MCF 10A (cell line): ENCODE data around the gene COBL. TPM values are rescaled to one million over a fixed set of nuclear protein-coding genes. Genes with fewer than 3 reads are reported as not detected.

Source experiments
- BruUV-seq: library from RNA; stranded (reverse); fragments of 400-500 nt; replicated peaks from 2 replicates; lab custom pipeline; 2021; lab: Mats Ljungman, UMichigan
- CTCF ChIA-PET: fragments of 300-600 bp; sonication (Branson Sonifier 250); formaldehyde crosslinking; extraction: SDS; loops from one replicate; lab custom pipeline; 2021; ENCODE audit warnings: antibody characterized with exemption, inconsistent platforms; lab: Yijun Ruan, JAX
- POLR2A ChIA-PET: fragments of 300-600, 350-650 bp; sonication (Branson Sonifier 250); formaldehyde crosslinking; extraction: SDS; loops from one replicate; lab custom pipeline; 2020; ENCODE audit warnings: antibody characterized with exemption, inconsistent platforms; lab: Yijun Ruan, JAX
- DNase-seq: peaks from one replicate; pipeline ENCODE4 v3.0.0-alpha.2; 2018; ENCODE audit not compliant: unreplicated experiment
- H3K27ac Mint-ChIP-seq: one replicate; pipeline ENCODE4 v1.8.0; 2022; ENCODE audit warnings: mild to moderate bottlenecking, low read depth, mixed read lengths; ENCODE audit not compliant: unreplicated experiment
- H3K27me3 Mint-ChIP-seq: one replicate; pipeline ENCODE4 v1.8.0; 2022; ENCODE audit warnings: mixed read lengths; ENCODE audit not compliant: insufficient read depth, unreplicated experiment
- H3K36me3 Mint-ChIP-seq: one replicate; pipeline ENCODE4 v1.8.0; 2022; ENCODE audit warnings: mild to moderate bottlenecking, moderate library complexity, mixed read lengths; ENCODE audit not compliant: insufficient read depth, unreplicated experiment
- H3K4me1 Mint-ChIP-seq: one replicate; pipeline ENCODE4 v1.8.0; 2022; ENCODE audit warnings: mixed read lengths; ENCODE audit not compliant: insufficient read depth, unreplicated experiment
- H3K4me3 Mint-ChIP-seq: one replicate; pipeline ENCODE4 v1.8.0; 2022; ENCODE audit warnings: mild to moderate bottlenecking, moderate library complexity, mixed read lengths; ENCODE audit not compliant: unreplicated experiment
- H3K9me3 Mint-ChIP-seq: one replicate; pipeline ENCODE4 v1.8.0; 2022; ENCODE audit warnings: mixed read lengths; ENCODE audit not compliant: unreplicated experiment
- CTCF ChIP-seq: fragments of 200-600 bp; IDR thresholded peaks from one replicate; pipeline ENCODE4 v1.8.0; 2022; ENCODE audit warnings: antibody characterized with exemption, mild to moderate bottlenecking; ENCODE audit not compliant: unreplicated experiment
- intact Hi-C: fragments of 100-400 bp; cut with micrococcal nuclease; formaldehyde crosslinking; loops from 2 replicates; pipeline ENCODE4 v1.14.1; 2022
- total RNA-seq: library from RNA; stranded (reverse); gene quantifications from 2 replicates; pipeline ENCODE4 v1.2.3, GENCODE V29; 2022

Gene COBL
- total RNA-seq, 1 experiment from 2014 or later, result 12.3 TPM

- Mint-ChIP-seq H3K36me3 (peaks cover 5% of the 10 kb centered on the region), H3K9me3 (no peaks in the 10 kb centered on the region), H3K4me1 (peaks cover 7% of the 10 kb centered on the region), H3K27ac (no peak overlapping the region), H3K27me3 (no peaks in the 10 kb centered on the region), H3K4me3 (no peak overlapping the region)
- TF ChIP-seq CTCF, result no peak
- BruUV-seq, result no TSS peak
- CTCF ChIA-PET, result interaction anchor here (0.8 to 1.1 kb wide), 2 partner anchors 14 to 51 kb away, joined by 3 to 4 read pairs; no protein-coding TSS in a partner anchor
- POLR2A ChIA-PET, result no interaction called here
- no peak for DNase-seq
- intact Hi-C loops, result no loop called here
These were observed 17.0 kb downstream of the COBL start for GRCh38 chr7:51299391-51300133.

- no peak for TF ChIP-seq CTCF
- peaks cover 7% of the 10 kb centered on the region for H3K4me1 Mint-ChIP-seq
- H3K9me3 Mint-ChIP-seq, result no peaks in the 10 kb centered on the region
- peaks cover 5% of the 10 kb centered on the region for H3K36me3 Mint-ChIP-seq
- H3K4me3 Mint-ChIP-seq, result no peak overlapping the region
- no peak for DNase-seq
- intact Hi-C loops, result no loop called here
- no peaks in the 10 kb centered on the region for H3K27me3 Mint-ChIP-seq
- ChIA-PET POLR2A (interaction anchor here (2.7 kb wide), 1 partner anchor 11 kb away, joined by 6 read pairs; no protein-coding TSS in a partner anchor), CTCF (interaction anchor here (1.1 to 2.1 kb wide), 2 partner anchors 50 to 74 kb away, joined by 3 to 5 read pairs; no protein-coding TSS in a partner anchor)
- no TSS peak for BruUV-seq
- no peak overlapping the region for H3K27ac Mint-ChIP-seq
These were observed 17.7 kb downstream of the COBL start for GRCh38 chr7:51298912-51299311.

- peaks cover 5% of the 10 kb centered on the region for H3K36me3 Mint-ChIP-seq
- BruUV-seq, result no TSS peak
- no peak overlapping the region for H3K27ac Mint-ChIP-seq
- H3K9me3 Mint-ChIP-seq, result no peaks in the 10 kb centered on the region
- no peak overlapping the region for H3K4me3 Mint-ChIP-seq
- ChIA-PET POLR2A (interaction anchor here (2.7 kb wide), 1 partner anchor 10 kb away, joined by 6 read pairs; no protein-coding TSS in a partner anchor), CTCF (interaction anchor here (2.1 kb wide), 1 partner anchor 73 kb away, joined by 5 read pairs; no protein-coding TSS in a partner anchor)
- H3K27me3 Mint-ChIP-seq, result no peaks in the 10 kb centered on the region
- intact Hi-C loops, result no loop called here
- no peak for TF ChIP-seq CTCF
- peaks cover 4% of the 10 kb centered on the region for H3K4me1 Mint-ChIP-seq
- no peak for DNase-seq
These were observed 18.6 kb downstream of the COBL start for GRCh38 chr7:51297986-51298385.

- no peak for DNase-seq
- Mint-ChIP-seq H3K9me3 (no peaks in the 10 kb centered on the region), H3K4me1 (no peaks in the 10 kb centered on the region), H3K4me3 (no peak overlapping the region), H3K27ac (no peak overlapping the region), H3K36me3 (peaks cover 5% of the 10 kb centered on the region), H3K27me3 (no peaks in the 10 kb centered on the region)
- no TSS peak for BruUV-seq
- intact Hi-C loops, result no loop called here
- TF ChIP-seq CTCF, result no peak
- CTCF ChIA-PET, result interaction anchor here (1.2 kb wide), 2 partner anchors 32 to 71 kb away, joined by 3 read pairs; no protein-coding TSS in a partner anchor
- POLR2A ChIA-PET, result no interaction called here
These were observed 21.0 kb downstream of the COBL start for GRCh38 chr7:51295440-51296245.
